HG02970 (cell line): ENCODE results near the gene SELENOI.
"Not testable (repeated sequence)": the region's sequence is repeated elsewhere in the genome, so short reads cannot be mapped to it uniquely, and the experiment has no call there.

Source experiments
- ATAC-seq: cut with Tn5 transposase; IDR thresholded peaks from one replicate; pipeline ENCODE4 v1.9.1; 2021; ENCODE audit warnings: mild to moderate bottlenecking, moderate library complexity, moderate number of reproducible peaks; ENCODE audit not compliant: unreplicated experiment, low FRiP score

Gene SELENOI

DNA sequence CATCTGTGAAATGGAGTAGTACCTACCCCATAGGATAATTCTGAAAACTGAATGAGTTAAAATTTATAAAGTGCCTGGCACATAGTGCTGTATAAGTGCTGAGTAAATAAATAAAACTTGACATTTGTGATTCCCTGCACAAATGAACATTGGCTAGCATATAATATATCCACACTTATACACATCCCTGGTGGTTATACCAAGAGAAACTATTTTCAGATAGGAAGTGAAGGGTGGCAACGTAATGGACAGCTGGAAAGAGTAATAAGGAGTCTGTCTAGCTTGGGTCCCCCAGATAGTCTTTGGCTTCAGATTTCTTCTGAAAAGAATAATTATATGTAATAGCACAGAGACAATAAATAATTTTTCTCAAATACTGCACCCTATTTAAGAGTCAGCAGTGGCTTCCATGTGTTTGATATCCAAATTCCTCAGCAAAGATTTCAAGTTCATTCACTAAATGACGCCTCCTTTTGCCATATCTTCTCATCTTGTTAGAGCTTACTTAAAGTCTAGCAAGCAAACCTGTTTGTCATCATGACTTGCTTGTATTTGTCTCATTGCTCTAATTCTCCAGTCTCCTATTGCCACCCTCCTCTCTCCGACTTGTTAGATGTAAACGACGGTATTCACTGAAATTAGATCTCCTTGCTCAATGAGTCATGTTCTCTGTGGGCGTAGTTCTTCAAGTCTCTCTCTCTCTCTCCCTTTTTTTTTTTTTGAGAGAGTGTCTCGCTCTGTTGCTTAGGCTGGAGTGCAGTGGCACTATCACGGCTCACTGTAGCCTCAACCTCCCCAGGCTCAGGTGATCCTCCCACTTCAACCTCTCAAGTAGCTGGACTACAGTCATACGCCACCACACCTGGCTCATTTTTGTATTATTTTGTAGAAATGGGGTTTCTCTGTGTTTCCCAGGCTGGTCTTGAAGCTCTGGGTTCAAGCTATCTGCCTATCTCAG is 9.4 kb downstream of the SELENOI start:
- ATAC-seq: no peak

DNA sequence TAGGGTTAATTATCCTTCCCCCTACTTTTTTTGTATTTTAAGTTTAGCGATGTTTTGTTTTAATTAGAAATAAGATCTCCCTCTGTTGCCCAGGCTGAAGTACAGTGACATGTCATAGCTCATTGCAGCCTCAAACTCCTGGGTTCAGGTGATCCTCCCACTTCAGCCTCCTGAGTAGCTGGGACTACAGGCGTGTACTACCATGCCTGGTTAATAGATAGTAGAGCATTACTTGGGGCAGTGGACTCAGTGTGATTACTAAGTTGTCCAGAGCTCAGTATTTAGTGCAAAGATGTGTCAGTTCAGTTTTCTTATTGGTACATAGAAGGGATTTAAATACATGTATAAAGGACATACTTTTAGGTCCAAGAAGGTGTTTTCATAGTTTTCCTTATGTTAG is 10.2 kb downstream of the SELENOI start:
- ATAC-seq: no peak

DNA sequence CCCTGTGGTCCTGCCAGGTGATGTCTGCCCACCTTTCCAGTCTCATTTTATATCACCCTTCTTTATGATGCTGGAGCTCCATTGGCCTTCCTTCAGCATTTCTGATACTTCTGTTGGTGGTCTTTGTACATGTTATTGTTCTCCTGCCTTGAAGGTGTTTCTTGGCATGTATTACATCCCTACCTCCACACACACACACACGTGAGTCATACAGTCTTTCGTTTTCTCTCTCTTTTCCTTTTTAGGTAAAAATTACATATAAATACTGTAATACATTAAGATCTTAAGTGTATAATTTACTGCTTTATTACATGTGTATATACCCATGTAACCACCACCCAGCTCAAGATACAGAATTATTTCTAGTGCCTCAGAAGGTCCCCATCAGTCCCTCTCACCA is 10.8 kb downstream of the SELENOI start:
- no peak for ATAC-seq

DNA sequence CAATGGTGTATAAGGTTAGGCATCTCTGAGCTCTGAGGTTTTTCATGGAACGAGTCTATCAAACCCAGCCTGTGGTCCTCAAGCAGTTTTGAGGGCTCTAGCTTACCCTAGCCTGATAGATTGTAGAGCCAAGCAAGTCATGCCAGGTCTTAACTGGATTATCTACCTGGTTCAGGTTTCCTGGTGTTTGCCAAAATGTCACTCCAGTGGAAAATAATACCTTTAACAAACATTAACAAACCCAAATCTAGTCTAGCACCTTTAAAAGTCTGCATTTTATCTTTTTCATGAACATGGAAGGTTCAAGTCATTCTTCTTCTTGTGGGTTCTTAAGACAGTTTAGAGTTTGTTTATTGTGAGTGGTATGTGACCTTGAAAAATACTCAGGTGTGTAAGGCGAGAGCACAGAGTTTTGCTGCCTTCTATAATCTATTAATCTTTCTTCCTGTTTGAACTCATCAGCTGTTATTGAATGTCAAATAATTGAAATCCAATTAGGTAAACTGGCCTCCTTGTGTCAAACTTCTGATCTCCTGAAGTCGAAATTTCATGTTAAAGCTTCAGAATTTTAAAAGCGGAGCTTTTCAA is 14.0 kb downstream of the SELENOI start:
- ATAC-seq: no peak

DNA sequence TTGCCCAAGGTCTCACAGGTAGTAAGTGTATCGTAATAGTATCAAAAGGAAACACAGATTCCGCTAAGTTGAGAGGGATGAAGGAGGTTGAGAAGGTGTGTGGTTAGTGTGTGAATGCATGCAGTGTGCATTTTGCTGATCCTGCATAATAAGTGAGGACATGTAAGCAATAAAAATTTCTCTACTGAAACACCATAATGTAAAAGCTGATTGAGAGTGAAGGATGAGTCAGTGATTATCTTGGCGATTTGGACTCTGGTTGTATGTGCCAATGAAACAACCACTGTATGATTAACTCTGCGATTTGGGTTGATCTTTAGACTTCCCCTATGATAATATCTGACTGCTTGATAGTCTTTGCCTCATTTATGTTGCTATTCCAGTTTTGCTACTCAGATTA is 17.4 kb downstream of the SELENOI start:
- ATAC-seq: no peak

DNA sequence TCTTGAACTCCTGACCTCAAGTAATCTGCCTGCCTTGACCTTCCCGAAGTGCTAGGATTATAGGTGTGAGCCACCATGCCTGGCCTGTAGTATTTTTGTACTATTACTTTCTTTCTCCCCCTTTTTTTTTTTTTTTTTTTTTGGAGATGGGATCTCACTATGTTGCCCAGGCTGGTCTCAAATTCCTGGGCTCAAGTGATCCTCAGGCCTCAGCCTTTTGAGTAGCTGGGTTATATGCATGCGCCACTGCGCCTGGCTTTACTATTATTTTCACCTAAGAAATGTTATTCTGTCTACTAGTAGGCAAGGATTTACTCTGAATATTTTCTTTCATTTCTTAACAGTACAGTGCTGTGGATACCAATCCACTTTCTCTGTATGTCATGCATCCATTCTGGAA is 18.0 kb downstream of the SELENOI start:
- no peak for ATAC-seq

DNA sequence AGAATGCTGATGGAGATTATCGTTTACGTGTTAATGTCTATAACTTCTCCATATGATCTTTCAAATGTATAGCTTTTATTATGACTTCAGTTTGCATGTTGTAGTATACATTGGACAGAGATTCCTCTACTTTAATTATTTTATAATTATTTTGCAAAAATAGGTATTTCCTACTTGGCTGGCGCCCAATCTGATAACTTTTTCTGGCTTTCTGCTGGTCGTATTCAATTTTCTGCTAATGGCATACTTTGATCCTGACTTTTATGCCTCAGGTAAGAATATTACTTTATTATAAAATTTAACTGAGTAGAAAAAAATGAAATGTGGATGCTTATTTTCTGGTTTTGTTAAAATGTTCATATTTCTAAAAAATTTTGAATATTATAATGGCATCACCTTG is 18.7 kb downstream of the SELENOI start:
- ATAC-seq: no peak

DNA sequence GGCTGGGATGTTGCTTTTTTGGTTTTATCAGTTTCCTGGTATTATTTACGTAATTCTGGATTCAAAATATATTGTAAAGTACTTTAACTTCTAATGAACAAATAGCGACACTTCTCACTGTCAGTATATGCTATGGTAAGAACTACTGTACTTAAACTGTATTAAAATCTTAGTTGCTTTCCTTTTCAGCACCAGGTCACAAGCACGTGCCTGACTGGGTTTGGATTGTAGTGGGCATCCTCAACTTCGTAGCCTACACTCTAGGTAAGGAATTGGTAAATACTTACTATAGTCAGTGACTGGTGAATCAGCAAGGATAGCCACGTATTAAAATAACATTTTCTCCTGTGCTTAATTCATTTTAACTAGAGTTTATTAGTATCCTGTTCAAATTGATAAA is 21.0 kb downstream of the SELENOI start:
- no peak for ATAC-seq

DNA sequence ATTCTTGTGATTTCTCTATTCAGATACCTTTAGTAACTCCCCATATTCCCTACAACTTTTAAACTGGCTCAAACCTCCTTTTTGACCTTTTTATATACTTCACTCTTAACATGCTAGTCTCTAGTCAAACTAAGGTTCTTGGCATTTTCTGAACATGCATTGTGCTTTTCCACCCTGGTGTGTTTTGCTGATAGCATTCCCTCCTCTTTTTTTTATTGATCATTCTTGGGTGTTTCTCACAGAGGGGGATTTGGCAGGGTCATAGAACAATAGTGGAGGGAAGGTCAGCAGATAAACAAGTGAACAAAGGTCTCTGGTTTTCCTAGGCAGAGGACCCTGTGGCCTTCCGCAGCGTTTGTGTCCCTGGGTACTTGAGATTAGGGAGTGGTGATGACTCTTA is 23.7 kb downstream of the SELENOI start:
- not testable (repeated sequence) for ATAC-seq

DNA sequence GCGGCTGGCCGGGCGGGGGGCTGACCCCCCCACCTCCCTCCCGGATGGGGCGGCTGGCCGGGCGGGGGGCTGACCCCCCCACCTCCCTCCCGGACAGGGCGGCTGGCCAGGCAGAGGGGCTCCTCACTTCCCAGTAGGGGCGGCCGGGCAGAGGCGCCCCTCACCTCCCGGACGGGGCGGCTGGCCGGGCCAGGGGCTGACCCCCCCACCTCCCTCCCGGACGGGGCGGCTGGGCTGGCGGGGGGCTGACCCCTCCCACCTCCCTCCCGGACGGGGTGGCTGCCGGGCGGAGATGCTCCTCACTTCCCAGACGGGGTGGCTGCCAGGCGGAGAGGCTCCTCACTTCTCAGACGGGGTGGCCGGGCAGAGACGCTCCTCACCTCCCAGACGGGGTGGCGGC is 25.0 kb downstream of the SELENOI start:
- ATAC-seq: not testable (repeated sequence)

DNA sequence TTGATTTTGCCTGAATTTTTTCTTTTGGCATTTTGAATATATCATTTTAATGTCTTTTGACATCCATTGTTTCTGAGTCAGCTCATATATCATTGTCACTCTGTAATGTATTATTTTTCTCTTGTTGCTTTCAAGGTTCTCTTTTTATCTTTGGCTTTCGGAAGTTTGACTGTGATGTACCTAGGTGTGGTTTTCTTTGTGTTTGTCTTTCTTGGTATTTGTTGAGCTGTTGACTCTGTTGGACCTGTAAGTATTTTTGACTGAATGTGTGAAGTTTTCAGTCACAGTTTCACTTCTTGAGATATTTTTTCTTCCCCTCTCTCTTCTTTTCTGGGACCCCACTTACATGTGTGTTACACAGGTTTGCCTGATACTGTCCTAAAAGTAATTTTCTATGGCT is 30.9 kb downstream of the SELENOI start:
- no peak for ATAC-seq

DNA sequence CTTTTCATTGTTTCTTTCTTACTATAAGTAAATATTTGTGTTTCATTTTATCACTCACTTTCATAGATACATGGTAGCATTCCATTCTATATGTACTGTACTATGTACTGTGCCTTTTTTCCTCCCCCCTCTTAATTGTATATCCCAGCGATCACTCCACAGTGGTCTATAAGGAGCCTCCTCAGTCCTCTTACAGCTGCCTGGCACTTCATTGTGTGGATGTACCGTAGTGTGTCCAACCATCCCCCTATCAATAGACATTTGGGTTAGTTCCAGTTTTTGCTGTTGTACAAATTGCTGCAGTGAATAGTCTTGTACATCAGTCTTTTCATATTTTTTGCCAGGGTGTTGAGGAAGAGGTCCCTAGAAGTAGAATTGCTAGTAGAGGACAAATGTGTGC is 34.3 kb downstream of the SELENOI start:
- ATAC-seq: no peak

DNA sequence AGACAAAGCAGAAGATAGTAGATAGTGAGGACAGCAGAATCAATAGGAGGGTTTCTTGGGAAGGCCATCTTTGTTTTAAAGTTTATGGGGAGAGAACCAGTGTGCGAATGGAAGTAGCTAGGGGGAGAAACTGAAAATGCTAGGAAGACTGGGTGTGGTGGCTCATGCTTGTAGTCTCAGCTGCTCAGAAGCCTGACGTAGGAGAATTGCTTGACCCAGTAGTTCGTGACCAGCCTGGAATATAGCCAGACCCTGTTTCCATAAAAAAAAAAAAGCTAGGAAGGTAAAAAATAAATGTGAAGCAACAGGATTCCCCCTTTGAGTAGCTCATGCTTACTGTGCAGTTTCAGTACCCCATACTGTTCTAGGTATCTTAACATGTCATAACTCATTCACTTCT is 36.6 kb downstream of the SELENOI start:
- ATAC-seq: no peak

DNA sequence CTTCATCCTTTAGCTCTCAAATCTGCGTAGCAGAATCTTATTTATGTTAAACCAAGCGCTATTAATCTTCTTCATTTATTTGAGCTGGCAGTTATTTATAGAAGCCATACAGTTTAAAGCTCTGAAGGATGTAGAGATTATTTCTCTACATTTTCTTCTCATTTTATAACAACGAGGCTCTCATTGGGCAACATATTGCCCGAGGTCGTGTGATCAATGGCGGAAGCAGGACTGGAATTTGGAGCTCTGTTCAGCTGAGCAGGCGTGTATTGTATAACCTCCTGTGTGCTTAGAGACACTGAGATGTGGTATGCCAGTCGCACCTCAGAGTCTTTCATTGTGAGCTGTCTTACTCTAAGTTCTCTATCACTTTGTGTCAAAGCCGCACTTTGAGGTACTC is 38.2 kb downstream of the SELENOI start:
- no peak for ATAC-seq

DNA sequence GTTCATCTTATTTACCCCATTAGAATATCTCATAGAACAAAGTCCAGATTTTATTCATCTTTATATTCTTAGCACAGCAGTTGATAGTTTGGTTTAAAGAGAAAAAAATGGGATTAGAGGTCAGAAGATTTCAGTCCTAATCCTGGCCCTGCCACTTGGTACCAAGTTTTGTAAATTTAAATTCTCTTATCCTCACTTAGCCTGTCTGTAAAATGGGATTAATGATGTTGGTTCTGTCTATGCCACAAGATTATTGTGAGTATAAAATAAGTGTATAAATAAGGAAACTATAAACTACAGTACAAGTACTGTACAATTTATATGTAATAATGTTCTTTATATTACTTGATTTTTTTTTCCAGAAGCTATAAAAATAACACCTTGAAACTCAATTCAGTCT is 38.7 kb downstream of the SELENOI start:
- ATAC-seq: no peak

DNA sequence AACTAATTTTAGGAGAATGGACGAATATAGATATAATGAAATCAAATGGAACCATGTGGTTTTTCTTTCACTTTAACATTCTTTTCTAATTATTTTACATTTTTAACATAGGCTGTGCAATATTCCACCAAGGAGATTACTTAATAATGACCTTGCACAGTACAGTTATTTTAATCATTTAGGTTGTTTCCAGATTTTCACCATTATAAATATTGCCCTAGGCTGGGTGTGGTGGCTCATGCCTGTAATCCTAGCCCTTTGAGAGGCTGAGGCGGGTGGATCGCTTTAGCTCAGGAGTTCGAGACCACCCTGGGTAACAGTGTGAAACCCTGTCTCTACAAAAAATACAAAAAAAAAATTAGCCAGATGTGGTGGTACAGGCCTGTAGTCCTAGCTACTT is 41.2 kb downstream of the SELENOI start:
- no peak for ATAC-seq

DNA sequence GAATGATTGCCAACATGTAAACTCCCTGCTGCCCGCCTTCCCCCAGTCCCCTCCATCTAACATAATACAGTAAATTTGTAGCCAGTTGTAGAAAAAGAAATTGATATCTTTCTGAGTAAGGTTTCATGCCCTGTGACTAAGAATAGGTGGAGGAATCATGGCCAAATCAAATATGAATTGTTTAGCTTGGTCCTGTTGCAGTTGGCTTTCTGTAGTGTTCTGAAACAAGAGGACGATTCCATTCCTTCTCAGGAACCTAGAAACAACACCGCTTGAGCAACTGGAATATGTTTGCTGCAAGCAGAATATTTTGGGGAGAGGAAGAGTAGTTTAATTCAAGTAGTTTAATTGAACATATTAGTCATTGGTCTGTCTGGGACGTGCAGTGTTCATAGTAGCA is 48.8 kb downstream of the SELENOI start:
- no peak for ATAC-seq

DNA sequence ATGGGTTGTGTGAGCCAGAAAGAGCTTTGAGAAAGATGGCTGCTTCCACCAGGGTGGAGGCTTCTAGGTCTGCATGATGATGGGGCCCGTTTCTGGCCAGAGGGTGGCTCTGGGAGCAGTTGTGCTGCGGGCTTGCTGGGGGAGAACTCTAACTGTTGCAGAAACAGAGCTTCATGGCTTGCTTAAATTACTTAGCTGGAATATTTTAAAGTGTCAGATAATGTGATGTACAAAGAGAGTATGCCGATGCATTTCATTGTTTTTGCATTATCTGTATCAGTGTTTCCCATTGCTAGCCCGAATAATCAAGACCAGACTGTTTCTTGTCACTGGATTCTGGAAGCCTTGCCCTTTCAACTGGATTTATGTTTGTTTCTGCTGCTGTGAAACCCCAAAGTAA is 49.5 kb downstream of the SELENOI start:
- no peak for ATAC-seq

DNA sequence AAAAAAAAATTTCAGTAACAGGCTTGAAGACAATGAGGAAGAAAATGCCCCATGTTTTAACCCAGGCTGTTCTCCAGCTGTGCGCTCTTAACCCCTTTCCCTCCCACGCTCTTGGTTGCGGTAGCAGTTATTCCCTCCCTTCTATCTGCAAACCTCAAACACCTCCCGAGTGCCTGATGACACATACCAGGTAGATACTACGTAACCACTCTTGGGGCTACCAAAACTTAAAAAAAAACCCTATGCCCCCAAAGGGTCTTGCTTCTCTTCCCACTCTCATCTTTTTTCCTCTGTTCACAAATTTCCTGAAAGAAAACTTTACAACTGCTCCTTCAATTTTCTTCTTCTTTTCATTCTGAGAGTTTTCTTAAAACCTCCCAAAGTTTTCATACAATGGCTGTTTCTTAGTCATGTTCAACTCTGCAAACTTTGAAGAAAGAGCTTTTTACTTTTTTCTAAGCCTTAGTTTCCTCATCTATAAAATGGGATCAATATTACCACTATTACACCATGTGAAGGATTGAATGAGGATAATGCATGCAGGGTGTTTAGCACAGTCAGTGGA is 50.9 kb downstream of the SELENOI start:
- ATAC-seq: no peak

DNA sequence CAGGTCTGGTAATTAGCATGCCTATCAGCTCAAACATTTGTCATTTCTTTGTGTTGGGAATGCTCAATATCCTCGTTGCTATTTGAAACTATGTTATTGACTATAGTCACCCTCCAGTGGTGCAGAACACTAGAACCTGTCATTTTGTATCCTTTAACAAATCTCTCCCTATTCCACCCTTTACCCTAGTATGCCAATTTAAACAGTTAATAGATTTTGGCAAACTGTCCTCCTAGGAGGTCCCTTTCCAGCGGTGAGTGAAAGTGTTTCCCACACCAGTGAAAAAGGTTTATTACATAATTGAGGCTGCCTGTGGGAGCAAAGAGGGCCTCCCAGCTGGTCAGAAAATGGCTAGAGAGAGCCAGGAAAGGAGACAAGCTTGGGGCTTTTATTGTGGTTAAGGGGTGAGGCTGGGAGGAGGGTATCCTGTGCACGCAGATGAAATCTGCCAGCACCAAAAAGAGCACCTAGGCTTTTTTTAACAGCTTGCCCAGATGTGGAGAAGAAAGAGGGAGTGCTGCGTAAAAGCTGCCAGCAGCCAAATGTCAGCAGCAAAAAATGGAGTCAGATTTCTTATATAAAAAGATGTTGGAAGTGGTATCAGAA is 53.9 kb downstream of the SELENOI start:
- no peak for ATAC-seq

DNA sequence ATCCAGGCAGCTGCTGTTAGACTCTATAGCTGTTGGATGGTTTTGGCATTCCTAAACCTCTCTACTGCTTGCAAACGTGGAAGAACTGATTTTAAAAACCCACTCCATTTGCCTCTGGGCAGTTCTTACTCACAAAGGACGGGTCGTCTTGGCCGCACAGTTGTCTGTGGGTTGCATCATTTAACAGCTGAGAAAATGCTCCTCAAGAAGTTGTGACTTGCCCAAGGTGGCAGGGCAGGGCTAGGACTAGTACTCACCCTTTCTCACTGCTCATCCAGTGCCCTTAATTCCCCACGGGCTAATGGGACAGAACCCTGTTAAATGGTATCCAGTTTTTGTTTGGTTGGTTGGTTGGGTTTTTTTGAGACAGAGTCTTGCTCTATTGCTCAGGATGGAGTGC is 54.8 kb downstream of the SELENOI start:
- ATAC-seq: no peak
